ENCODE data around the gene ALPG. TPM values are rescaled to one million over a fixed set of nuclear protein-coding genes. Genes with fewer than 3 reads are reported as not detected.
"Not testable (repeated sequence)": the region's sequence is repeated elsewhere in the genome, so short reads cannot be mapped to it uniquely, and the experiment has no call there.

The ALPG gene
- total RNA-seq, 2 experiments from 2014 or later = not detected

DNA sequence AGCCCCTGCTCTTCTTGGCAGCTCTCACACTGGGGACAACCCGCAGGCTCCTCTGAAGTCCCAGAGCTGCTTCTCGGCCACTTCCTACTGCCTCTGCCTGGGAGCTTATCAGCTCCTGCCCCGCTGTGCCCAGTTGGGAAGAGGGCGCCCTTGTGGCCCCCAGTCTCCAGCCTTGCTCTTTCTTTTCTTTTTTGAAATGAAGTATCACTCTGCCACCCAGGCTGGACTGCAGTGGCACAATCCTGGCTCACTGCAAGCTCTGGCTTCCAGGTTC, 28.7 kb downstream of the ALPG start:
- Mint-ChIP-seq H3K9me3 (no peaks in the 10 kb centered on the region), H3K4me3 (no peak overlapping the region), H3K4me1 (no peaks in the 10 kb centered on the region), H3K36me3 (no peaks in the 10 kb centered on the region), H3K27ac (no peak overlapping the region), H3K27me3 (no peaks in the 10 kb centered on the region)
- DNase-seq = no peak

DNA sequence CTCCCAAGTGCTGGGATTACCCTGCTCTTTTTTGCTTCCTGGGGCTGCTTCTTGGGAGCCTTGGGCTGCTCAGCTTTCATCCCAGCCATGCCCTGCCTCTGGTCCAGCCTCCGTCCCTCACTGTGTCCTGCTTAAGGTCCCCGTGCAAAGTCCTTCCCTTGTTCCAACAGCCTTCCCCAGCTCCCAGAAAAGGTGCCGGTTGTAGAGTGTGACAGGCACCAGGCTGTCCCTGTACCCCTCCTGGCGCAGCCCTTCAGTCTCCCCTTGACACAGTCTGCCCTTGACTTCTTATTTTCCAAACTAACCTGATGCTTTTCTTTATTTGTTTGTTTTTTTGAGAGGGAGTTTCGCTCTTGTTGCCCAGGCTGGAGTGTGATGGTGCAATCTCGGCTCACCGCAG, 29.2 kb downstream of the ALPG start:
- H3K9me3 Mint-ChIP-seq = no peaks in the 10 kb centered on the region
- H3K4me3 Mint-ChIP-seq = no peak overlapping the region
- H3K36me3 Mint-ChIP-seq = no peaks in the 10 kb centered on the region
- no peak for DNase-seq
- H3K27me3 Mint-ChIP-seq = no peaks in the 10 kb centered on the region
- H3K4me1 Mint-ChIP-seq = no peaks in the 10 kb centered on the region
- H3K27ac Mint-ChIP-seq = no peak overlapping the region

DNA sequence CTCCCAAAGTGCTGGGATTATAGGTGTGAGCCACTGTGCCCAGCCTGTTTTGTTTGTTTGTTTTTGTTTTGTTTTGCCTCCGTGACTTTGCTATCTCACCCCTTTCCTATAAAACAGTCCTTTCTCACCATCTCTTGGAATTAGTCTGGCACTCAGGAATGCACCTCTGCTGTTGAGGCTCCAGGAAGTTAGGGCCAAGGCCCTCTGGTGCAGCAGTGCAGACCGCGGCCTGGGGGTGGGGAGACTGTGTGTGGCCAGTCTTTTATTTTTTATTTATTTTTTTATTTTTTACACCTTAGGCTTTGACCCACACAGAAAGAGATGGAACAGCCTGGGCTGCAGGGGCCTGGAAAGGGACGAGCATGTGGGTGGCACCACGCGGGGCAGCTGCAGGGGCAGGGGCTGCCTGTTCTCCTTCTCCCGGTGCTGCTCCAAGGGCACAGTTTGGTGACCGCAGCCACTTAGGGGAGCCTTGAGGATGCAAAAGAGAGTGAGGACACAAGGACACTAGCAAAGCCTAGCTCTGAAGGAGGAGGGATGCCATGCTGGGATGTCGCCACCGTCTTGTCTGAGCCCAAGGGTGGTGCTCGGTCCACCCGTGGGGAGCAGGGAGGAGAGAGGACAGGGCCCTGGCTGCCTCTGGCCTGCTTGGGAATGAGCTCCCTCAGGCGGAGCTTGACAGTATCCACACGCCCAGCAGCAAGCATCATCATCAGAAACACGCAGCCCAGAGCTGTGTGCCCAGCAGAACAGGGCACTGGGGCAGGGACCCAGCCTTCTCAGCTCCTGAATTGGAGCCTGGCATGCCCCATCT, 29.9 kb downstream of the ALPG start:
- no peak for DNase-seq
- no peaks in the 10 kb centered on the region for H3K36me3 Mint-ChIP-seq
- no peaks in the 10 kb centered on the region for H3K27me3 Mint-ChIP-seq
- H3K9me3 Mint-ChIP-seq = no peaks in the 10 kb centered on the region
- H3K27ac Mint-ChIP-seq = no peak overlapping the region
- no peak overlapping the region for H3K4me3 Mint-ChIP-seq
- no peaks in the 10 kb centered on the region for H3K4me1 Mint-ChIP-seq

DNA sequence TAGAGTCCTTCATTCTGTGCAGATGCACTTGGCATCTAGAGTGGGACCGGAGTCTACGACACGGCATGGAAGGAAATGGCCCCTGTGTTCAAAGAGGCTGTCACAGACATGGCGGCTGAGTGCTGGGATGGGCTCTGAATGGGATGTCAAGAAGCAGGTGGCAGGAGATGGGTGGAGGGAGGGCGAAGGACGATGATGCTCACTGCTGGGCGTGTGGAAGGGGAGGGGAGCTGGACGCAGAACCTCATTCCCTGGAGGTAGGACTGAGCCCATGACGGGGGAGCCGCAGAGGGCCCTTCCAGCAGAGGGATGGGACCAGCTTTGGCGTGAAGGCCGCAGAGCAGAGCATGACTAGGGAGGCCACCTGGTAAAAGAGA, 30.5 kb downstream of the ALPG start:
- Mint-ChIP-seq H3K4me1 (no peaks in the 10 kb centered on the region), H3K9me3 (no peaks in the 10 kb centered on the region), H3K27ac (no peak overlapping the region), H3K4me3 (no peak overlapping the region), H3K27me3 (no peaks in the 10 kb centered on the region), H3K36me3 (no peaks in the 10 kb centered on the region)
- DNase-seq = no peak

DNA sequence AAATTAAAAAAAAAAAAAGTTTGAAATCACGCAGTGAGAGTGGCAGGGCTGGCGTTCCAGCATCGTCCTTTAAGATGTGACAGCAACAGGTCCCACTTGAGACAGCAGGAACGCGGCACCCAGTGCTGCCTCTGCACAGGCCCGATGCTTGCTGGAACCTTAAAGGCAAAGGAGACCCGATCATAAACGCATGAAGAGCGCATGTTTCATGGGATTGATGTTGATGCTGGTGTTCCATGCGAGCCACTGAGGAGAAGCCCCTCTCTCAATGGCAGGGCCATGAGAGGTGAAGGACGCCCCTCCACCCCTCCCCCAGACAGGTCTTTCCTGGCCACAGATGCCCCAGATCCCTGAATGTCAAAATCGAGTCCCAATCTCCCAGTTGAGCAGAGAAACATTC, 31.4 kb downstream of the ALPG start:
- H3K4me1 Mint-ChIP-seq = no peaks in the 10 kb centered on the region
- no peaks in the 10 kb centered on the region for H3K27me3 Mint-ChIP-seq
- DNase-seq = no peak
- no peaks in the 10 kb centered on the region for H3K36me3 Mint-ChIP-seq
- H3K9me3 Mint-ChIP-seq = no peaks in the 10 kb centered on the region
- H3K4me3 Mint-ChIP-seq = no peak overlapping the region
- H3K27ac Mint-ChIP-seq = no peak overlapping the region

GRCh38 chr2:232438951-232439757, 32.5 kb downstream of the ALPG start:
- Mint-ChIP-seq H3K4me3 (no peak overlapping the region), H3K9me3 (no peaks in the 10 kb centered on the region), H3K27ac (no peak overlapping the region), H3K36me3 (no peaks in the 10 kb centered on the region), H3K27me3 (no peaks in the 10 kb centered on the region), H3K4me1 (no peaks in the 10 kb centered on the region)
- no peak for DNase-seq

- no peaks in the 10 kb centered on the region for H3K36me3 Mint-ChIP-seq
- no peak overlapping the region for H3K4me3 Mint-ChIP-seq
- no peak overlapping the region for H3K27ac Mint-ChIP-seq
- H3K4me1 Mint-ChIP-seq = no peaks in the 10 kb centered on the region
- no peak for DNase-seq
- no peaks in the 10 kb centered on the region for H3K9me3 Mint-ChIP-seq
- H3K27me3 Mint-ChIP-seq = no peaks in the 10 kb centered on the region
These were observed 33.1 kb downstream of the ALPG start for GRCh38 chr2:232439758-232440135.

DNA sequence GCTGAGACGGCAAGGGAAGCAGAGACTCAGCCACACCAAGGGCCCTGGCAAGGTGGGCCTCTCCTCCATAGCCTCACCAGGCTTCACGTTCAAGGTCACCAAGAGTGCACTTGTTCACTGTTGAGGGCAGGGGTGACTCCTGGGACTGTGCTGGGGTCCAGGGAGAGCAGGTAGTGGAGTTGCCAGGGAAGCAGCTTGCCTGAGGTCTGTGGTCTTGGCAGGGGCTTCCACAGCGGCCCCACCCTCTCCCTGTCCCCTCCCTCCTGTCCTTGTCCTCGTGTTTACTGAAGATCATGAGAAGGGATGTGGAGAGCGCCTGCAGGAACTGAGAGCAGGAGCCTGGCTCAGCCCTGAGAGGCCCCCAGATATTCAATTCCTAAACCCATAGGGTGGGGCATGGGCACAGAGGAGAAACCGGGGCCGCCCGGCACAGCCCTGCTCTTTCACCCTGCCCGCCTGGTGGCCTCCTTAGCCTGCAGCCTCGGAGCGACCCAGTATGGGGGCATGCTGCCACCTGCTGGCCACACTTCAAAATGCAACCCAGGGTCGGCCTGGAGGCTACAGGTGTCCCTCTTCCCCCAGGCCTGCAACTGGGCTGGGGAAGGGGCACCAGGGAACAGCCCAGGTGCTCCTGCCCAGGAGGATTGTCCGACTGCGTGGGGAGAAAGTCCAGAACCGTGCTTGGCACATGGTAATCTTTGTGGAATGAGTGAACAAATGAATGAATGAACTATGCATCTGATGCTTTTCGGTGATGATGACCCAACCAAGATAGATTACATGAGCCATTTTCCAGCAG, 33.8 kb downstream of the ALPG start:
- H3K27me3 Mint-ChIP-seq, H3K27ac Mint-ChIP-seq, H3K36me3 Mint-ChIP-seq, H3K4me1 Mint-ChIP-seq, H3K4me3 Mint-ChIP-seq, H3K9me3 Mint-ChIP-seq: not testable (repeated sequence)
- peak; percentile 87 for DNase-seq

DNA sequence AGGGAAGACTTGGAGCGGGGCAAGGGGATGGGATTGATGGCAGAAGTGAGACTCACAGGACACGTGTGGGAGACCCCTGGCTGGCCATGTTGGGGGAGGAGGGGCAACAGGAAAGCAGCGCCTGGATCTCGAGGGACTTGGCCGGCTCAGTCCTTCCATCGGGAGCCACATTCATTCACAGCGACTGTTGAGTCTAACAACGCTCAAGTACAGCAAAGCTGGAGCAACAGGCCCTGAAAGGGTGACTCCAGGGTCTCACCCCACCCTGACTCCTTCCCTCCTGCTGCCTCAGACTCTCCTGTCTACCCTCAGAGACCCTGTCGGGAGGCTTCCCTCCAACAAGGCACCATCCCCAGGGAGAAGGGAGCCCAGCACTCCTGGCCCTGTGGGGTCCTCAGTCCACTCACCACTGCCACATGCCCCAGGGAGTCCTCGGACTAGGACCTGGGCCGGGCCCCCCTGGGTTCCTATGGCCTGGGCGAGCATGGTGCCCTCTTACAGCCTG, 34.6 kb downstream of the ALPG start:
- no peaks in the 10 kb centered on the region for H3K27me3 Mint-ChIP-seq
- H3K36me3 Mint-ChIP-seq = no peaks in the 10 kb centered on the region
- no peak for DNase-seq
- no peaks in the 10 kb centered on the region for H3K9me3 Mint-ChIP-seq
- no peaks in the 10 kb centered on the region for H3K4me1 Mint-ChIP-seq
- H3K27ac Mint-ChIP-seq = no peak overlapping the region
- no peak overlapping the region for H3K4me3 Mint-ChIP-seq

GRCh38 chr2:232441922-232442321, 35.3 kb downstream of the ALPG start:
- not testable (repeated sequence) for H3K9me3 Mint-ChIP-seq, H3K4me3 Mint-ChIP-seq, H3K27me3 Mint-ChIP-seq, H3K27ac Mint-ChIP-seq, DNase-seq, H3K4me1 Mint-ChIP-seq, H3K36me3 Mint-ChIP-seq

DNA sequence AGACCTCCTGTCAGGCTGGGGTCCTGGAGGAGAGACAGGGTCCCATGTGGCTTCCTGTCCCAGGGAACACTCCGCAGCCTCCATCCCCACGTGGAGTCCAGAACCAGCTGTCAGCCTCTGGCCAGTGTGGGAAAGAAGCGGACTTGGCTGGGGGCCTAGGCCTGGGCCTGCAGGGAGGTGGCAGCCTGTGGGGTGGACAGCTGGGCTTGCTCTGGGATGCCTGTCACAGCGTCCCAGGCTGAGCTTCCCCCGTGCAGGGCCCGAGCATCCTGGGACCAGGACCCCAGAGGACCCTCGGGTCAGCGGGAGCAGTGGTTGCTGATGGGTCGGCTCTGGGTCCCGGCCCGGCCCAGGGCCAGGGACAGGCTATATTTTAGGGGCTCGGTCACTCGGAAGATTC, 35.8 kb downstream of the ALPG start:
- H3K36me3 Mint-ChIP-seq, H3K9me3 Mint-ChIP-seq, H3K4me1 Mint-ChIP-seq, H3K27ac Mint-ChIP-seq, DNase-seq, H3K4me3 Mint-ChIP-seq, H3K27me3 Mint-ChIP-seq: not testable (repeated sequence)

GRCh38 chr2:232443047-232443446, 36.4 kb downstream of the ALPG start:
- not testable (repeated sequence) for H3K4me3 Mint-ChIP-seq, H3K9me3 Mint-ChIP-seq, H3K36me3 Mint-ChIP-seq, H3K27me3 Mint-ChIP-seq, DNase-seq, H3K27ac Mint-ChIP-seq, H3K4me1 Mint-ChIP-seq

DNA sequence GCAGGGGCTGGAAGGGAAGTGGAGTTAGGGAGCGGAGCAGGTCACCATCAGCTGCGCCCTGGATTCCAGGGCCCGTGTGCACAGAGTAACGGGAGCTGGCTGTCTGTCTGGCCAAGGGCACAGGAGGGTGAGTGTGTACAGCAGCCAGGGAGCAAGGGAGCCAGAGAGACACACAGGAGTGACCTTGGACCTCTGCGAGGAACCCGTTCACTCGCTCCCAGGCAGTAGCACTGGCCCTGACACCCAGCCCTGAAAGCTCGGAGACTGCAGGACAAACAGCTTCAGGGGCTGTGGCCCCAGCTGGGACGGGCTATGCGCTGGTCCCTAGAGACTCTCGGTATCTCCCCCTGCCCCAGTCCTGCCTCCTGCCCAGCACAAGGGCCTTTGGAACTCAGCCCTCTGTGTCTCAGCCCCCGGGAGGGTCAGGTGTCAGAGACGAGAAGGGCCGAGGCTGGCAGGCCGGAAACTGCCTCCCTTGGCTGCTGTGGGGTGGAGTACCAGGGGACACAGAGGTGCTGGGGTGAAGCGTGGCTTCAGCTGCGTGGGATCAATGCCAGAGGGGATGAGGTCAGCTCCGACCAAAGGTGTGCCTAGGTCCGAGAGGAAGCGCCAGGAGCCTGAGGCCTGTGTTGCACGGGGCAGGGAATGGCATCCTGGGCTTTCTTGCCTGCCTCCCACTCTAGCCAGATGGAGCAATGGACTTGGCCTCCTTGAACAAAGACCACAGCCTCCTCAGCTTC, 37.2 kb downstream of the ALPG start:
- H3K4me1 Mint-ChIP-seq, H3K27ac Mint-ChIP-seq, H3K4me3 Mint-ChIP-seq, H3K27me3 Mint-ChIP-seq, H3K36me3 Mint-ChIP-seq, DNase-seq, H3K9me3 Mint-ChIP-seq: not testable (repeated sequence)

- Mint-ChIP-seq H3K36me3 (no peaks in the 10 kb centered on the region), H3K27ac (no peak overlapping the region), H3K4me3 (no peak overlapping the region), H3K27me3 (no peaks in the 10 kb centered on the region), H3K4me1 (peaks cover 9% of the 10 kb centered on the region), H3K9me3 (no peaks in the 10 kb centered on the region)
- peak; percentile 74 for DNase-seq
These were observed 37.9 kb downstream of the ALPG start for GRCh38 chr2:232444409-232445148.
